Body of pancreas (tissue), 4 donors: Measurements from ENCODE around the gene CCDC7. TPM values are rescaled to one million over a fixed set of nuclear protein-coding genes. Genes with fewer than 3 reads are reported as not detected.
"Not testable (repeated sequence)": the region's sequence is repeated elsewhere in the genome, so short reads cannot be mapped to it uniquely, and the experiment has no call there.

Experiments used
- ATAC-seq: fragments of 150-250 bp; one replicate; pipeline ENCODE4 v1.9.1; 2016
- DNase-seq, 4 donors: peaks; one replicate each; pipeline ENCODE4 v3.0.0-alpha.2; 2019
- H3K27ac ChIP-seq, 4 donors: fragments of 200-600 bp; sonication (generic); 1 replicate in 3 of 4; 2 replicates in 1 of 4; pipeline versions ENCODE4 v1.5.1 to v1.6.1; 2016 to 2019; ENCODE audit warnings: mild to moderate bottlenecking in 1 of 4, mixed read lengths in 1 of 4, moderate library complexity in 1 of 4
- H3K27me3 ChIP-seq, 2 donors: fragments of 200-600 bp; sonication (generic); one replicate each; pipeline ENCODE4 v1.6.0; 2016; ENCODE audit warnings: mild to moderate bottlenecking in 1 of 2
- H3K36me3 ChIP-seq, 2 donors: fragments of 200-600 bp; sonication (generic); replicated peaks in 1 of 2; 2 replicates each; pipeline ENCODE4 v1.5.1; 2016; ENCODE audit warnings: low read depth in 2 of 2; ENCODE audit not compliant: insufficient read depth in 1 of 2
- H3K4me1 ChIP-seq: fragments of 200-600 bp; sonication (generic); one replicate; pipeline ENCODE4 v1.6.0; 2016
- H3K4me3 ChIP-seq, 2 donors: fragments of 200-600 bp; sonication (generic); 1 replicate in 1 of 2; 2 replicates in 1 of 2; pipeline ENCODE4 v1.5.1; 2016 to 2019
- H3K9me3 ChIP-seq, 3 donors: fragments of 200-600 bp; sonication (generic); 1 replicate in 2 of 3; 2 replicates in 1 of 3; pipeline ENCODE4 v1.5.1; 2016
- CTCF ChIP-seq, 7 experiments: fragments of 450-650 bp in 4 of 7; fragments of 200-600 bp in 3 of 7; sonication (generic) in 3 of 7; IDR thresholded peaks; one replicate each; pipeline ENCODE4 v1.5.1; 2016 to 2019; ENCODE audit warnings: antibody characterized with exemption in 7 of 7
- POLR2A ChIP-seq, 3 donors: fragments of 450-650 bp; IDR thresholded peaks; one replicate each; pipeline ENCODE4 v1.6.1; 2016; ENCODE audit warnings: antibody characterized with exemption in 3 of 3, mild to moderate bottlenecking in 2 of 3
- whole genome bisulfite sequencing, 2 donors: methylation state at CpG; one replicate each; pipeline ENCODE4 v1.1.5; 2017; 5-methylcytosine and 5-hydroxymethylcytosine counted together
- intact Hi-C: fragments of 100-400 bp; cut with DNase I; formaldehyde crosslinking; loops from one replicate; pipeline ENCODE4 v1.15.1; 2023
- total RNA-seq, 2 donors: library from RNA; depleted of rRNA; stranded (reverse); fragments of >200 nt; gene quantifications; one replicate each; pipeline ENCODE4 v1.1.0, GENCODE V29; 2016

Gene CCDC7
- total RNA-seq, 2 donors from 2014 or later: 4.3 to 23.6 TPM

DNA sequence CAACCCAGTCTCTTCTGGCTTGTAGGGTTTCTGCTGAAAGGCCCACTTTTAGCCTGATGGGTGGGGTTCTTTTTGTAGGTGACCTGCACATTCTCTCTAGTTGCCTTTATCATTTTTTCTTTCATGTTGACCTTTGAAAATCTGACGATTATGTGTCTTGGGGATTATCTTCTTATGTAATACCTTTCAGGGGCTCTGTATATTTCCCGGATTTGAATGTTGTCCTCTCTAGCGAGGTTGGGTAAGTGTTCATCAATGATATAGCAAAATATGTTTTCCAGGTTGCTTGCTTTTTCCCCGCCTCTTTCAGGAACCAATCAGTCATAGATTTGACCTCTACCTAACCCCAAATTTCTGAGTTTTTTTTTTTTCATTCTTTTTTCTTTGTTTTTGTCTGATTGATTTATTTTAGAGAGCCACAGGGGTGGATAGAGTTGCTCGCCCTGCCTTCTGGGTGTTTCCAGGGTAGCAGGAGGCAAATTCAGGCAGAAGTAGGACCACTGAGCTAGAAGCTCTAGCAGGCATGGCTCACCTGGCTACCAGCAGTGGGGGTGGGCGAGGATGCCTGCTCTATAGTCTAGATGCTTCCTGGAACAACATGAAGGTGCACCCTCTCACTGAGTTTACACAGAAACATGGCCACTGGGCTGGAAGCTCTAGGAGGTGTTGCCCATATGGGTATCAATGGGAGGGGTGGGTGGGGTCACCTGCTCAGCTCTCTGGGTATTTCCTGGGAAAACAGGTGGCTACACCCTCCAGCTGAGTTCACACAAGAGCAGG, 94.9 kb downstream of the CCDC7 start:
- WGBS, 2 donors: 90 to 91% methylated on average over 6 of the region's 6 CpGs
- Histone ChIP-seq H3K27ac (no peak overlapping the region), H3K27me3 (no peaks in the 10 kb centered on the region), H3K4me3 (no peak overlapping the region), H3K4me1 (no peaks in the 10 kb centered on the region), H3K36me3 (no peaks in the 10 kb centered on the region), H3K9me3 (no peaks in the 10 kb centered on the region)
- intact Hi-C loops: no loop called here
- DNase-seq (no peak), ATAC-seq (no peak)
- TF ChIP-seq POLR2A (IDR thresholded peaks at IDR 0.05) (no peak), CTCF (IDR thresholded peaks at IDR 0.05) (no peak)

GRCh38 chr10:32548208-32548607, 102.3 kb downstream of the CCDC7 start:
- H3K27me3 ChIP-seq: no peaks in the 10 kb centered on the region

GRCh38 chr10:32556783-32557395, 110.9 kb downstream of the CCDC7 start:
- Histone ChIP-seq H3K4me1 (no peaks in the 10 kb centered on the region), H3K27ac (no peak overlapping the region), H3K27me3 (no peaks in the 10 kb centered on the region), H3K36me3 (no peaks in the 10 kb centered on the region), H3K4me3 (no peak overlapping the region), H3K9me3 (peaks cover 0 to 2% (median 0%) of the 10 kb centered on the region in 3 donors)
- no peak for ATAC-seq
- WGBS, 2 donors: 91 to 94% methylated on average over 3 of the region's 3 CpGs
- no peak for TF ChIP-seq CTCF (IDR thresholded peaks at IDR 0.05)
- no peak for TF ChIP-seq POLR2A (IDR thresholded peaks at IDR 0.05)
- intact Hi-C loops: no loop called here
- no peak for DNase-seq

More at GRCh38 chr10:32548208-32548607, 102.3 kb downstream of the CCDC7 start:
- Histone ChIP-seq H3K36me3 (no peaks in the 10 kb centered on the region), H3K4me3 (no peak overlapping the region), H3K9me3 (no peaks in the 10 kb centered on the region), H3K27ac (no peak overlapping the region), H3K4me1 (no peaks in the 10 kb centered on the region)
- WGBS, 2 donors: 94 to 96% methylated on average over 7 of the region's 7 CpGs
- ATAC-seq (no peak), DNase-seq (no peak)
- TF ChIP-seq CTCF (IDR thresholded peaks at IDR 0.05) (no peak), POLR2A (IDR thresholded peaks at IDR 0.05) (no peak)
- intact Hi-C loops: no loop called here

DNA sequence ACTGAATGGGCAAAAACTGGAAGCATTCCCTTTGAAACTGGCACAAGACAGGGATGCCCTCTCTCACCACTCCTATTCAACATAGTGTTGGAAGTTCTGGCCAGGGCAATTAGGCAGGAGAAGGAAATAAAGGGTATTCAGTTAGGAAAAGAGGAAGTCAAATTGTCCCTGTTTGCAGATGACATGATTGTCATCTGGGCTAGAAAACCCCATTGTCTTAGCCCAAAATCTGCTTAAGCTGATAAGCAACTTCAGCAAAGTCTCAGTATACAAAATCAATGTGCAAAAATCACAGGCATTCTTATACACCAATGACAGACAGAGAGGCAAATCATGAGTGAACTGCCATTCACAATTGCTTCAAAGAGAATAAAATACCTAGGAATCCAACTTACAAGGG, 116.8 kb downstream of the CCDC7 start:
- H3K36me3 ChIP-seq, H3K27ac ChIP-seq, H3K4me3 ChIP-seq, H3K27me3 ChIP-seq, ATAC-seq, H3K9me3 ChIP-seq, DNase-seq, intact Hi-C loops, H3K4me1 ChIP-seq: not testable (repeated sequence)

- Histone ChIP-seq H3K36me3 (no peaks in the 10 kb centered on the region), H3K4me1 (no peaks in the 10 kb centered on the region), H3K4me3 (no peak overlapping the region), H3K27me3 (no peaks in the 10 kb centered on the region), H3K9me3 (no peaks in the 10 kb centered on the region), H3K27ac (no peak overlapping the region)
- intact Hi-C loops: no loop called here
- TF ChIP-seq POLR2A (IDR thresholded peaks at IDR 0.05) (no peak), CTCF (IDR thresholded peaks at IDR 0.05) (no peak)
- ATAC-seq: no peak
- DNase-seq: no peak
These were observed 131.5 kb downstream of the CCDC7 start for GRCh38 chr10:32577448-32577847.
